Activated B cell treated with CpG ODN at 0.5 μM for 24 hours (primary cell): Measurements from ENCODE around the gene LRRC66. TPM values are rescaled to one million over a fixed set of nuclear protein-coding genes. Genes with fewer than 3 reads are reported as not detected.

ENCODE experiments used
- ATAC-seq: fragments of 200-7000 bp; cut with Tn5 transposase; one replicate; pipeline ENCODE4 v1.10.0; 2021; ENCODE audit warnings: low read depth, mild to moderate bottlenecking, moderate library complexity
- CTCF ChIA-PET: fragments of 350-600 bp; sonication (Branson Sonifier 250); formaldehyde crosslinking; loops from one replicate; lab custom pipeline; 2021; ENCODE audit warnings: antibody characterized with exemption; lab: Charles Lee
- POLR2A ChIA-PET: fragments of 350-600 bp; sonication (Branson Sonifier 250); formaldehyde crosslinking; loops from one replicate; lab custom pipeline; 2021; ENCODE audit warnings: antibody characterized with exemption; lab: Charles Lee
- DNase-seq: peaks from one replicate; pipeline ENCODE4 v3.0.0; 2022
- H3K27ac Mint-ChIP-seq: one replicate; pipeline ENCODE4 v1.8.0; 2020; ENCODE audit warnings: mixed read lengths
- H3K27me3 Mint-ChIP-seq: one replicate; pipeline ENCODE4 v1.8.0; 2021; ENCODE audit warnings: mixed read lengths
- H3K36me3 Mint-ChIP-seq: one replicate; pipeline ENCODE4 v1.8.0; 2021; ENCODE audit warnings: low read depth, mixed read lengths
- H3K4me1 Mint-ChIP-seq: one replicate; pipeline ENCODE4 v1.8.0; 2021; ENCODE audit warnings: mixed read lengths
- H3K4me3 Mint-ChIP-seq: one replicate; pipeline ENCODE4 v1.8.0; 2020; ENCODE audit warnings: mild to moderate bottlenecking, mixed read lengths
- H3K9me3 Mint-ChIP-seq: one replicate; pipeline ENCODE4 v1.8.0; 2020; ENCODE audit warnings: mixed read lengths
- CTCF ChIP-seq: fragments of 200-600 bp; IDR thresholded peaks from one replicate; pipeline ENCODE4 v1.8.0; 2022; ENCODE audit warnings: antibody characterized with exemption, mild to moderate bottlenecking
- intact Hi-C: fragments of 100-400 bp; cut with micrococcal nuclease; formaldehyde crosslinking; loops from one replicate; pipeline ENCODE4 v1.15.1; 2024
- total RNA-seq: library from RNA; stranded (reverse); gene quantifications from 2 replicates; pipeline ENCODE4 v1.2.3, GENCODE V29; 2022

LRRC66 gene
- total RNA-seq, 1 donor from 2014 or later, result 0.47 TPM

DNA sequence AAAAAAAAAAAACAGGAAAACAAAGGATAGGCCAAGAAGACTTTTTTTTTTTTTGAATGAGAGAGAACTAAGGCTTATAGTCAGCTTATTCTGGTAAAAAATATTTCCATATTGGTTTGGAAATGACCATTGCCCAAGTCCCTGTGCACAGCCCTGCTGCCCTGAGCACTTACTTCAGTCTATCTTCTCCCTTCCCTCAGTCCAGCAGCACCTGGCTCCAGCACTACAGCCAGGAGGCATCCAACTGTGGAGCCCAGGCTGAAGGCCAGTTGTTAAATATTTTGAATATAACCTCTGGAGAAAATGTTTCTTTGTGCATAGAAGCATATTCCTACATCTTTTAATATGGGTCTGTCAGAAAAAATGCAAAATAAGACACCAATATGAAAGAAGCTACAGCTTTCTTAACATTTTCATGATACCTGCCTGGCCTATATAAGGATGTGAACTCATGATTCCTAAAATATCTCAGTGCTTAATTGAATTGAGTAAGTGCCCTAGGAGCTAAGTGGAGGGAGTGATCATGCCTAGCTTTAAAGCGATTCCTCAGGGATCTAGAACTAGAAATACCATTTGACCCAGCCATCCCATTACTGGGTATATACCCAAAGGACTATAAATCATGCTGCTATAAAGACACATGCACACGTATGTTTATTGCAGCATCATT is 14.4 kb downstream of the LRRC66 start:
- DNase-seq, result no peak
- Mint-ChIP-seq H3K4me1 (no peaks in the 10 kb centered on the region), H3K36me3 (no peaks in the 10 kb centered on the region), H3K4me3 (no peak overlapping the region), H3K9me3 (no peaks in the 10 kb centered on the region), H3K27me3 (no peaks in the 10 kb centered on the region), H3K27ac (no peak overlapping the region)
- CTCF ChIA-PET, result no interaction called here
- intact Hi-C loops, result no loop called here
- POLR2A ChIA-PET, result no interaction called here
- no peak for ATAC-seq
- no peak for TF ChIP-seq CTCF

GRCh38 chr4:52004414-52004813 is 15.7 kb downstream of the LRRC66 start:
- Mint-ChIP-seq H3K4me3 (no peak overlapping the region), H3K27ac (no peak overlapping the region), H3K4me1 (no peaks in the 10 kb centered on the region), H3K36me3 (no peaks in the 10 kb centered on the region), H3K27me3 (no peaks in the 10 kb centered on the region), H3K9me3 (no peaks in the 10 kb centered on the region)
- no peak for TF ChIP-seq CTCF
- ATAC-seq (no peak), DNase-seq (no peak)
- ChIA-PET CTCF (no interaction called here), POLR2A (no interaction called here)
- intact Hi-C loops, result no loop called here

GRCh38 chr4:52001616-52002015 is 18.5 kb downstream of the LRRC66 start:
- Mint-ChIP-seq H3K9me3 (no peaks in the 10 kb centered on the region), H3K27me3 (no peaks in the 10 kb centered on the region), H3K36me3 (no peaks in the 10 kb centered on the region), H3K4me3 (no peak overlapping the region), H3K27ac (no peak overlapping the region), H3K4me1 (no peaks in the 10 kb centered on the region)
- no peak for ATAC-seq
- POLR2A ChIA-PET, result no interaction called here
- CTCF ChIA-PET, result no interaction called here
- no peak for DNase-seq
- intact Hi-C loops, result no loop called here
- no peak for TF ChIP-seq CTCF

GRCh38 chr4:51999250-51999649 is 20.9 kb downstream of the LRRC66 start:
- Mint-ChIP-seq H3K27me3 (no peaks in the 10 kb centered on the region), H3K27ac (no peak overlapping the region), H3K9me3 (no peaks in the 10 kb centered on the region), H3K4me3 (no peak overlapping the region), H3K36me3 (no peaks in the 10 kb centered on the region), H3K4me1 (no peaks in the 10 kb centered on the region)
- DNase-seq (no peak), ATAC-seq (no peak)
- TF ChIP-seq CTCF, result no peak
- CTCF ChIA-PET, result no interaction called here
- intact Hi-C loops, result no loop called here
- POLR2A ChIA-PET, result no interaction called here

GRCh38 chr4:51998837-51999236 is 21.3 kb downstream of the LRRC66 start:
- Mint-ChIP-seq H3K9me3 (peaks cover 2% of the 10 kb centered on the region), H3K27me3 (no peaks in the 10 kb centered on the region), H3K36me3 (no peaks in the 10 kb centered on the region), H3K4me3 (no peak overlapping the region), H3K4me1 (no peaks in the 10 kb centered on the region), H3K27ac (no peak overlapping the region)
- intact Hi-C loops, result no loop called here
- no peak for TF ChIP-seq CTCF
- ChIA-PET CTCF (no interaction called here), POLR2A (no interaction called here)
- ATAC-seq (no peak), DNase-seq (no peak)
